Mucosa of descending colon (tissue), 3 donors: ENCODE data around the gene RTN4R. TPM values are rescaled to one million over a fixed set of nuclear protein-coding genes. Genes with fewer than 3 reads are reported as not detected.
A peak's percentile ranks its signal among the peaks of the same experiment; 100 is the strongest.
"Not testable (repeated sequence)": the region's sequence is repeated elsewhere in the genome, so short reads cannot be mapped to it uniquely, and the experiment has no call there.

ENCODE experiments used
- ATAC-seq: fragments of 200-7000 bp; cut with Tn5 transposase; one replicate; pipeline ENCODE4 v1.9.1; 2020; ENCODE audit warnings: mild to moderate bottlenecking, moderate library complexity
- DNase-seq, 3 donors: peaks; one replicate each; pipeline ENCODE4 v3.0.0-alpha.2; 2020
- H3K36me3 ChIP-seq: fragments of 200-600 bp; one replicate; pipeline ENCODE4 v1.8.0; 2021; ENCODE audit warnings: low read depth, mild to moderate bottlenecking
- H3K4me1 ChIP-seq: fragments of 200-600 bp; one replicate; pipeline ENCODE4 v1.8.0; 2021; ENCODE audit warnings: low read depth, mild to moderate bottlenecking
- H3K4me3 ChIP-seq: fragments of 200-600 bp; one replicate; pipeline ENCODE4 v1.8.0; 2021; ENCODE audit warnings: mild to moderate bottlenecking
- H3K9me3 ChIP-seq: fragments of 200-600 bp; one replicate; pipeline ENCODE4 v1.8.0; 2021; ENCODE audit warnings: mild to moderate bottlenecking
- CTCF ChIP-seq: fragments of 200-600 bp; IDR thresholded peaks from one replicate; pipeline ENCODE4 v1.8.0; 2022; ENCODE audit warnings: antibody characterized with exemption, mild to moderate bottlenecking
- intact Hi-C, 2 donors: fragments of 100-400 bp; cut with DNase I in 1 of 2; cut with micrococcal nuclease in 1 of 2; formaldehyde crosslinking; loops; one replicate each; pipeline versions ENCODE4 v1.11.0 to v1.11.1; 2022; cut with DNase I, micrococcal nuclease
- long read RNA-seq, 2 donors: library from polyadenylated mRNA; unstranded; transcript quantifications; one replicate each; pipeline ENCODE4 v2.0.0, GENCODE V29; 2019 to 2021
- total RNA-seq, 3 donors: library from RNA; stranded (reverse); fragmentation: NEBNext Ultra II Directional in 2 of 3; extraction: Animal tissue kit (Norgen Biotek cat#: 25700) in 2 of 3; gene quantifications; one replicate each; pipeline versions ENCODE4 v1.2.1 to v1.2.4, GENCODE V29; 2021 to 2023
- donor health status: DM: no; HTN: no; CAD: no; lungs with moderate emphysema.
- donor health status: DM: no; HTN: no; CAD: no.
- donor health status: DM: no; HTN: yes; CAD: no.

Gene RTN4R
- 1 to 10 TPM; 1.6 to 3.5 (median 2.5) TPM for total RNA-seq
- long read RNA-seq, donor 1, transcript RTN4R-201 (2 exons, 2,157 nt), result major isoform, 7 of 8 reads
- long read RNA-seq, donor 1, partial matches to known transcripts, result 0 of 8 reads
- long read RNA-seq, donor 1, other reads (novel, unspliced or antisense), result 0 of 8 reads
- long read RNA-seq, donor 2, partial matches to known transcripts, result 0 of 2 reads
- long read RNA-seq, donor 2, other reads (novel, unspliced or antisense), result 2 of 2 reads

GRCh38 chr22:20268279-20269012, at the start of gene RTN4R:
Gene RTN4R, minus strand, starts transcription at chr22:20268318. Its CDS starts 226 bp downstream, at chr22:20268092.
- peak; percentile 62 for TF ChIP-seq CTCF
- Histone ChIP-seq H3K9me3 (no peaks in the 10 kb centered on the region), H3K36me3 (no peaks in the 10 kb centered on the region), H3K4me3 (peak within 1 kb of the TSS; percentile 15), H3K4me1 (peaks cover 8% of the 10 kb centered on the region)
- DNase-seq (peak; percentile 64 to 82 (median 73)), ATAC-seq (peak; percentile 88)
- intact Hi-C loops, result no loop called here

GRCh38 chr22:20317402-20318042, 49.4 kb upstream of the RTN4R start:
- intact Hi-C loops, H3K4me1 ChIP-seq, ATAC-seq, H3K36me3 ChIP-seq, H3K4me3 ChIP-seq, H3K9me3 ChIP-seq: not testable (repeated sequence)
- peak in 1 of 3 donors; percentile 54 for DNase-seq
- TF ChIP-seq CTCF, result peak; percentile 33

- H3K36me3 ChIP-seq, result no peaks in the 10 kb centered on the region
- ATAC-seq, result no peak
- TF ChIP-seq CTCF, result no peak
- intact Hi-C loops, result no loop called here
- H3K4me3 ChIP-seq, result no peak overlapping the region
- peaks cover 6% of the 10 kb centered on the region for H3K4me1 ChIP-seq
- DNase-seq, result no peak
- H3K9me3 ChIP-seq, result no peaks in the 10 kb centered on the region
These were observed 48.8 kb upstream of the RTN4R start for GRCh38 chr22:20316844-20317401.

- Histone ChIP-seq H3K9me3 (no peaks in the 10 kb centered on the region), H3K36me3 (no peaks in the 10 kb centered on the region), H3K4me3 (no peak overlapping the region), H3K4me1 (peaks cover 6% of the 10 kb centered on the region)
- ATAC-seq (no peak), DNase-seq (no peak)
- intact Hi-C loops, result no loop called here
- TF ChIP-seq CTCF, result no peak
These were observed 48.2 kb upstream of the RTN4R start for GRCh38 chr22:20316217-20316843.
